ENCODE data around the gene GATAD1.

The GATAD1 gene

DNA sequence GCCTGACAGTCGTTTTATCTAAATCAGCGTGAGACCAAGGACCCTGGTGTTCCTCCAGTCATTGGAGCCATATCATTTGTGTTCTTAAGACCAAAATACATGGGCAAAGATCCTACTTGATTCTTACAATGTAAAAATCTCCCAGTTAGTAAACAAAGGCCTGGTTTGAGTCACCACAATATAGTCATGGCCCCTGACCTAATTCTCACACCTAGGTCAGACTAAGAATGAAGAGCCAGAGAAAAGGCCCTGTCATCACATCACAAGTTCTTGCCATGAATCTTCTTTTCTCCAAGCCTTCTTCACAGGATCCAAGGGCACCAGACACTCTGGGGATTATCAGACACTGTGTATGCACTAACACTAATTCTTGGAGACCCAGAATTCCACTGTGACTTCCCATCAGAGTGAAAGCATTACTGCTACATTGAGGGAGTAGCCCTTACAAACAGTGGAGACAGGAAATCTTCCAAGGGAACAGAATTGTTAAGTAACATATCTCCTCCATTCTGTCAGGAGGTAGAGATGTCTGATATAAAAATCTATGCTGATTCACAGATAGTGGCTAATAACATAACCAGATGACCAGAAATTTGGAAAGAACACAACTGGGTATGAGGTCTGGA lies 38.1 kb downstream of the GATAD1 start:
- no peak for DNase-seq

DNA sequence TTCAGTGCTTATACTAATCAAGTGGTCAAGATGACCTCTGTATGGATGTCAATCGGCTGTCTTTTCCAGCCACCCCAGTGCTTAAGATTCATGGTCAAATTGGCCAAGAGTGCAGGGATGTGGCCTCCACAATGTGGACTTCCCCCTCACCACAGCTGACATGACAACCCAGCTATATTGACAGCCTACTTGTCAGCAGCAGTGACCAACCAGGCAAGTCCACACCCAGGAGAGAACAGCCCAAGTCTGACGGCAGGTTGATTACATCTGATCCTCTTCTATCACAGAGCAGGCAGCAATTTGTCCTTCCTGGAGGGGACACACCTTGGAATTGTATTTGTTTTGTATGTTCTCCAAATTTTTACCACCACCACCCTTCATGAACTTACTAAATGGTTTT lies 38.7 kb downstream of the GATAD1 start:
- DNase-seq, result no peak

DNA sequence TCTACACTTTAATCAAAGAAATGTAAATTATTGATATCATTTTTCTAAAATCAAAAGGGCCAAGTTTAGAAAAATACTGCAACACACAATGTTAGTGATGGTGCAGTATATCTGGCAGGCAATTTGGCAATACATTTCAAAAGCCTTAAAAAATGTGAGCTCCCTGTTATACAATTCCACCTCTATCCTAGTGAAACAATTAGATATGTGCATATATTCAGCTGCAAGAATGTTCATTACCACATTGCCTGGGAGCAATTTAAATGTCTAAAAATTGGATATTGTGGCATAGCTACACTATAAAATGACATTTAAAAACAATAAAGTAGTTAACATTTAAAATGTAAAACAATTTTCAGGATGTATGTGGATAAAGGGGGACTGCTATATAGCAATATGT lies 40.5 kb downstream of the GATAD1 start:
- DNase-seq, result no peak

DNA sequence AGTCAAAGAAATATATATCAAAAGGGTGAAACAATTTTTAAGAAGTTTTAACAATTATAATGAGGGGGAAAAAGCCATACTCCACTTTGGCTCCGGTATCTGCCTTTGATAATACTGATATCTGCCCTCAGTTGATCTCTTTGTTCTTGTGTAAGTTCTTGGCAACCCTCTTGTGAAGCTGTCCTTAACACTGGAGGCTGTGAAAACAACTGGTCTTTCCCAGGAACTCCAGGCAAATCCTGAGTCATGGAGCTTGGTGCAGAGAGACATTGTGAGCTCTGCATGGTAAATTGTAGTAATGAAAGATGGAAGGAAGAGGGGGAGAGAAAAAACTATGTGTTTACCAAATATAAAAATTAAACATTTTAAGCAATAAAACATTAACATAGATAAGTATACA lies 42.4 kb downstream of the GATAD1 start:
- DNase-seq, result no peak

DNA sequence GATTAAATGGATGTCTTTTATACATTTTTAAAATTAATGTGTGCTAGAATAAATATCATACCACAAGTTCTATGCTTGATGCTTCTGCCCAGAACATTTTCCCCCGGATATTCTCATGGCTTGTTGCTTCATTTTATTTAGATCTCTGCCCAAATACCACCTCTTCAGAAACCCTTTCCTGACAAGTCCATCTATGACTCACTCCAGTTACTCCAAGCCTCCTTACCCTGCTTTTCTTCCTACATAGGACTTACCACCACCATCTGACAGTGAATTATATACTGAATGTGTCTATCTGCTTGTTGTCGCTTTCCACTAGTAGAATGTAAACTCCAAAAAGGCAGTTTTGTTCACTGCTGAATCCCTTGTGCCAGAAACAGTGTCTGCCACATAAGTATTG lies 49.6 kb downstream of the GATAD1 start:
- DNase-seq, result no peak

DNA sequence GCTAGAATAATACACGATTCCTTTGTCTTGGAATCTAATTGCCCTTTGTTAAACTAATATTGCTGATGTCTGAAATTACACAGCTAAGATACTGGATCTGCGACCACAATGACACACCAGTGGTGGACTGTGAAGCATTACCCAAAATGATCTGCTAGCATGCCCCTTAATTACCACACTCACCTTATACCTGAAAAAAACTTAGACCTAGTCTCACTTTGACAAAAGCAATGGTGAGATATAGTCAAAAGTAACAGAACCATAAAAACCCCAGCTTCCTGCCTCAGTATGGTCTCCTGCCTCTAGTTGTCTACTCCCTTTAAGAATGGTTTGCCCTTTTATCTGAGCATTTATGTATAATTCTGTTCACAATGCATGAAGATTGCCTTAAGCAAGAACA lies 51.3 kb downstream of the GATAD1 start:
- no peak for DNase-seq

DNA sequence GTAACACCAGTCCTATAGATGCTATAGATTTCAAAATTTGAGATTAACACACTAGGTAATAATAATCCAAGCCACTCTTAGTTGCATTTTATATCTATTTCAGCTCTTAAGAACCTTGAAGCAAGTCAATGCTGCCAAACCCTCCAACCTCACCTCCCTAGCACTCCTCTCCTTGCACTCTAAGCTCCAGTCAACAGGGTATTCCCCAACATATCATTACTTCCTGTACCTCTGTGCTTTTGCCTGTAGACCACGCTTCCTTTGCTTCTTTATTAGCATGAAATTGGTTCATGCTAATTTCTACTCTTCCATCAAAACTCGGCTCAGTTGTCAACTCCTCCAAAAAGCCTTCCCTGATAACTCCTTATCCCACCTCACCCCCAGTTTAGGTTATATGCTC lies 56.5 kb downstream of the GATAD1 start:
- DNase-seq, result no peak

DNA sequence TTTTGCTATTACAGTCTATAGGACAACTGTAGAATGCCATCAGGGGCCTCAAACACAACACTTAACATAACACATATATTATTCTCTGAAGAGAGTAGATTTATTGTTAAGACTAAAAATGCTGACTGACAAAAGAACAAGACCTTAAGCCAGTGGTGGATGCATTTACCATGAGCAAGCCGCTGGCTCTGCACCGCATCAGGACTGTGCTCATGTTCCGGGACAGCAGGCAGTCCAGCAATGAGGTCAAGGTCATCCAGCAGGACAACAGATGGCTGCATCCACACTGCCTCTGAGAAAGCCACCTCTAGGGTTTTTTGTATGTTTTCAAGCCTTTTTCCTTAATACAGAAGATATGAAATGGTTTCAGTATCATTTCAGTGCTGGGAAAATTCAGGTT lies 57.3 kb downstream of the GATAD1 start:
- no peak for DNase-seq

DNA sequence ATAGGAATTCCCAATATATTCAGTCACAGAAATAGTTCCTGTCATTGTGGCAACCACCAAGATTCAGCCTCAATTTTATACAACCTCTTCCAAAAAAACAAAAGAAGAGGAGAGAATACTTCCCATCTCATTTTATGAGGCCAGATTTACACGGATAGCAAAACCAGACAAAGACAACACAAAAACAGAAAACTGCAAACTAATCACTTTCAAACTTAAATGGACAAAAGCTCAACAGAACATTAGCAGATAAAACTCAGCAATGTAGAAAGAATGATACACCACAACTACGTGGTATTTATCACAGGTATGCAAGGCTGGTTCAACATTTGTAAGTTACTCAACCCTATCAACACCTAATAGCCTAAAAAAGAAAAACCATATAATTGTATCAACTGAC lies 59.1 kb downstream of the GATAD1 start:
- DNase-seq, result no peak

DNA sequence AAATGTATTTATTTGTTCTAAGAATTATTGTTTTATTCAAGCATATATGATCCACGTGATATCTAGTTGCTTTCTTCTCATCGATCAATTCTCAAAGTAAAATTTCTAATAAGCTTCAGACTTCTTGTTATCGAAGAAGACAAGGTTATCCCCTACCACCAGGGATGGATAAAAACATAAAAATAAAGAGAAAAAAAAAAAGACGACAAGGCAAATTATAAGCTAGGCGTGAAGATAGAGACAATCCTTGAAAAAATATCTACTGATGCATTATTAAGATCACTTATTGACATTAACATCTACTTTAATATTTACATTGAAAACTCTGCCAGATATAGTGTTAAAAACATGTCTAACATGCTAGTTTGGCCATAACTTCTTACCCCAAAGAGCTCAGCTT lies 61.7 kb downstream of the GATAD1 start:
- no peak for DNase-seq

Data from activated CD4-positive, alpha-beta T cell treated with anti-CD3 and anti-CD28 coated beads, Interleukin-2, amount 50 U/mL, for 1 hour (primary cell).